Measurements from ENCODE around the gene ELMO2.

DNA sequence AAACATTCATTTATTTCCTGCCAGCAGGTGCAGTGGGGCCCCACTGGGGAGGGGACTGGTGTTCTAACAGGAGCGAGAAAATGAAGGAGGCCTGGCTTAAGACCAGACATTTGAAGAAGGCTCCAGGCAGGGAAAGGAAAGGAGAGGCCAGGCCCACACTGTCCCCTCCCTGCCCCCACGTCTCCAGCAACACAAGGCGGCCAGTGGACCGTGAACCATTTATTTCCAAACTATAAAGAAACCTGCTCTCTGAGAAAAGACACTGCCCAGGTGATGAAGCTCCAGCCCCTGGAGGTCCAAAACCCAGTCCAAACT, 56.7 kb downstream of the ELMO2 start:
- TF ChIP-seq ZNF311 (tag by site-specific recombination; IDR thresholded peaks at IDR 0.05; ENCODE audit: borderline replicate concordance) (no peak), ZNF155 (tag by site-specific recombination; IDR thresholded peaks at IDR 0.05) (no peak), TCF7L2 (IDR thresholded peaks at IDR 0.05; ENCODE audit: borderline replicate concordance, low read depth, low read length) (no peak), ZBTB21 (tag by site-specific recombination; IDR thresholded peaks at IDR 0.05) (no peak), ZNF629 (tag by site-specific recombination; IDR thresholded peaks at IDR 0.05) (no peak), KLF10 (tag by site-specific recombination; IDR thresholded peaks at IDR 0.05) (no peak), ZNF423 (tag by site-specific recombination; IDR thresholded peaks at IDR 0.05) (no peak)
- TF ChIP-seq, protein P1, sequence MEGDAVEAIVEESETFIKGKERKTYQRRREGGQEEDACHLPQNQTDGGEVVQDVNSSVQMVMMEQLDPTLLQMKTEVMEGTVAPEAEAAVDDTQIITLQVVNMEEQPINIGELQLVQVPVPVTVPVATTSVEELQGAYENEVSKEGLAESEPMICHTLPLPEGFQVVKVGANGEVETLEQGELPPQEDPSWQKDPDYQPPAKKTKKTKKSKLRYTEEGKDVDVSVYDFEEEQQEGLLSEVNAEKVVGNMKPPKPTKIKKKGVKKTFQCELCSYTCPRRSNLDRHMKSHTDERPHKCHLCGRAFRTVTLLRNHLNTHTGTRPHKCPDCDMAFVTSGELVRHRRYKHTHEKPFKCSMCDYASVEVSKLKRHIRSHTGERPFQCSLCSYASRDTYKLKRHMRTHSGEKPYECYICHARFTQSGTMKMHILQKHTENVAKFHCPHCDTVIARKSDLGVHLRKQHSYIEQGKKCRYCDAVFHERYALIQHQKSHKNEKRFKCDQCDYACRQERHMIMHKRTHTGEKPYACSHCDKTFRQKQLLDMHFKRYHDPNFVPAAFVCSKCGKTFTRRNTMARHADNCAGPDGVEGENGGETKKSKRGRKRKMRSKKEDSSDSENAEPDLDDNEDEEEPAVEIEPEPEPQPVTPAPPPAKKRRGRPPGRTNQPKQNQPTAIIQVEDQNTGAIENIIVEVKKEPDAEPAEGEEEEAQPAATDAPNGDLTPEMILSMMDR (tag by site-specific recombination; IDR thresholded peaks at IDR 0.05) = no peak
- TF ChIP-seq, protein P2, sequence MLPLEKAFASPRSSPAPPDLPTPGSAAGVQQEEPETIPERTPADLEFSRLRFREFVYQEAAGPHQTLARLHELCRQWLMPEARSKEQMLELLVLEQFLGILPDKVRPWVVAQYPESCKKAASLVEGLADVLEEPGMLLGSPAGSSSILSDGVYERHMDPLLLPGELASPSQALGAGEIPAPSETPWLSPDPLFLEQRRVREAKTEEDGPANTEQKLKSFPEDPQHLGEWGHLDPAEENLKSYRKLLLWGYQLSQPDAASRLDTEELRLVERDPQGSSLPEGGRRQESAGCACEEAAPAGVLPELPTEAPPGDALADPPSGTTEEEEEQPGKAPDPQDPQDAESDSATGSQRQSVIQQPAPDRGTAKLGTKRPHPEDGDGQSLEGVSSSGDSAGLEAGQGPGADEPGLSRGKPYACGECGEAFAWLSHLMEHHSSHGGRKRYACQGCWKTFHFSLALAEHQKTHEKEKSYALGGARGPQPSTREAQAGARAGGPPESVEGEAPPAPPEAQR (tag by site-specific recombination; IDR thresholded peaks at IDR 0.05) = no peak
- TF ChIP-seq, protein P3, sequence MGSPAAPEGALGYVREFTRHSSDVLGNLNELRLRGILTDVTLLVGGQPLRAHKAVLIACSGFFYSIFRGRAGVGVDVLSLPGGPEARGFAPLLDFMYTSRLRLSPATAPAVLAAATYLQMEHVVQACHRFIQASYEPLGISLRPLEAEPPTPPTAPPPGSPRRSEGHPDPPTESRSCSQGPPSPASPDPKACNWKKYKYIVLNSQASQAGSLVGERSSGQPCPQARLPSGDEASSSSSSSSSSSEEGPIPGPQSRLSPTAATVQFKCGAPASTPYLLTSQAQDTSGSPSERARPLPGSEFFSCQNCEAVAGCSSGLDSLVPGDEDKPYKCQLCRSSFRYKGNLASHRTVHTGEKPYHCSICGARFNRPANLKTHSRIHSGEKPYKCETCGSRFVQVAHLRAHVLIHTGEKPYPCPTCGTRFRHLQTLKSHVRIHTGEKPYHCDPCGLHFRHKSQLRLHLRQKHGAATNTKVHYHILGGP (tag by site-specific recombination; IDR thresholded peaks at IDR 0.05) = no peak

Data from HEK293 (cell line).